Gastrocnemius medialis (tissue), 4 donors: Measurements from ENCODE around the gene IRF3.

ENCODE experiments used
- CTCF ChIP-seq, 5 experiments: fragments of 450-650 bp in 3 of 5; fragments of 200-600 bp in 2 of 5; sonication (generic) in 2 of 5; IDR thresholded peaks in 4 of 5; conservative IDR thresholded peaks in 1 of 5; 1 replicate in 4 of 5; 2 replicates in 1 of 5; pipeline ENCODE4 v1.5.1; 2016 to 2019; ENCODE audit warnings: antibody characterized with exemption in 5 of 5, mild to moderate bottlenecking in 3 of 5, moderate library complexity in 3 of 5
- POLR2A ChIP-seq, 2 donors: fragments of 450-650 bp; IDR thresholded peaks; one replicate each; pipeline ENCODE4 v1.6.1; 2017; ENCODE audit warnings: antibody characterized with exemption in 2 of 2, mild to moderate bottlenecking in 2 of 2, moderate library complexity in 2 of 2

- TF ChIP-seq POLR2A (IDR thresholded peaks at IDR 0.05) (no peak), CTCF (IDR thresholded peaks at IDR 0.05 in 4 of 5, conservative IDR thresholded peaks at IDR 0.05 in 1 of 5) (no peak)
Observed at GRCh38 chr19:49669516-49669915, 3.9 kb upstream of the IRF3 start.
